Astrocyte of the cerebellum (primary cell): ENCODE data around the gene USP7.
"Not testable (repeated sequence)": the region's sequence is repeated elsewhere in the genome, so short reads cannot be mapped to it uniquely, and the experiment has no call there.

Experiments
- DNase-seq: peaks from one replicate; pipeline ENCODE4 v3.0.0-alpha.2; 2011; ENCODE audit warnings: low read depth
- H3K4me3 ChIP-seq: 2 replicates; pipeline ENCODE4 v1.5.1; 2011; ENCODE audit warnings: mild to moderate bottlenecking, low read depth, low read length, moderate library complexity
- in situ Hi-C: cut with HindIII; loops from 2 replicates; pipeline ENCODE4 v1.10.0; 2017; ENCODE audit warnings: low sequenced_read_pairs
- TF ChIP-seq, protein P1 (sequence below): IDR thresholded peaks from 2 replicates; pipeline ENCODE4 v1.5.1; 2012; ENCODE audit warnings: low read length, low read depth, moderate library complexity, mild to moderate bottlenecking; ENCODE audit errors: missing control alignments

The USP7 gene

DNA sequence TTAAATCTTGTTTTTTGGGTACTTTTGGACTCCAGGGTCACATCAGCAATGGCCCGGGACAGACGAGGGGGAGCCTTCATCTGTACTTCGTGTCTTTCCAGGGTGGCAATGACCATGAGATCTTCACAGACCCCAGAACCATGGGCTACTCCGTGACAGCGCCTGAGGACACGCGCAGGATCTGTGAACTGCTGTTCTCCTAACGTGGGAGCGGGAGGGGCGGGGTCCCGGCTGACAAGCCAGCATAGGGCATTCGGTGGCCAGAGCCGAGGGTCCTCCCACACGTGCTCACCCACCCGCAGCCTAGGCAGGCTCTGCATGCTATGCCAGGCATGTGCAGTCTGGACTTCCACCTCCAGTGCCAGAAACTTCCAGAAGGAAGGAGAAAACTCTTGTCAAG is 116.1 kb downstream of the USP7 start:
- H3K4me3 ChIP-seq: no peak overlapping the region
- DNase-seq: no peak
- TF ChIP-seq, protein P1, sequence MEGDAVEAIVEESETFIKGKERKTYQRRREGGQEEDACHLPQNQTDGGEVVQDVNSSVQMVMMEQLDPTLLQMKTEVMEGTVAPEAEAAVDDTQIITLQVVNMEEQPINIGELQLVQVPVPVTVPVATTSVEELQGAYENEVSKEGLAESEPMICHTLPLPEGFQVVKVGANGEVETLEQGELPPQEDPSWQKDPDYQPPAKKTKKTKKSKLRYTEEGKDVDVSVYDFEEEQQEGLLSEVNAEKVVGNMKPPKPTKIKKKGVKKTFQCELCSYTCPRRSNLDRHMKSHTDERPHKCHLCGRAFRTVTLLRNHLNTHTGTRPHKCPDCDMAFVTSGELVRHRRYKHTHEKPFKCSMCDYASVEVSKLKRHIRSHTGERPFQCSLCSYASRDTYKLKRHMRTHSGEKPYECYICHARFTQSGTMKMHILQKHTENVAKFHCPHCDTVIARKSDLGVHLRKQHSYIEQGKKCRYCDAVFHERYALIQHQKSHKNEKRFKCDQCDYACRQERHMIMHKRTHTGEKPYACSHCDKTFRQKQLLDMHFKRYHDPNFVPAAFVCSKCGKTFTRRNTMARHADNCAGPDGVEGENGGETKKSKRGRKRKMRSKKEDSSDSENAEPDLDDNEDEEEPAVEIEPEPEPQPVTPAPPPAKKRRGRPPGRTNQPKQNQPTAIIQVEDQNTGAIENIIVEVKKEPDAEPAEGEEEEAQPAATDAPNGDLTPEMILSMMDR: no peak
- in situ Hi-C loops: no loop called here

DNA sequence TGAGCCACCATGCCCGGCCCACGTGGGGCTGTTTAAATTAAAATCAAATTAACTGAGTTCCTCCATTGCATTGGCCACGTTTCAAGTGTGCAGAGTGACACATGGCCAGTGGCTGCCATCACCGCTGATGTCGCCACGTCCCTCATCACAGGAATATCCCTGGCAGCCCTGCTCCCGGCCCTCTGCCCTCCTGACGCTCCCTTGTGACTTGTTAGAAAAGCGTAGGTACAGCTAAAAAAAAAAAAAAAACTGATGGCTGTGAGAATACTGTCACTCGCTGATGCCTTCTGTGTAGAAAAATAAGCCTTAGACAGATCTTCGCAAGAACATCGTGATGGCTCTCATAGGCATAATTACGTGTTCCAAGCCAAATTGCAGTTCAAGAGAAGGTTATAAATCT is 116.6 kb downstream of the USP7 start:
- in situ Hi-C loops: no loop called here
- no peak overlapping the region for H3K4me3 ChIP-seq
- TF ChIP-seq, protein P1: no peak
- no peak for DNase-seq

DNA sequence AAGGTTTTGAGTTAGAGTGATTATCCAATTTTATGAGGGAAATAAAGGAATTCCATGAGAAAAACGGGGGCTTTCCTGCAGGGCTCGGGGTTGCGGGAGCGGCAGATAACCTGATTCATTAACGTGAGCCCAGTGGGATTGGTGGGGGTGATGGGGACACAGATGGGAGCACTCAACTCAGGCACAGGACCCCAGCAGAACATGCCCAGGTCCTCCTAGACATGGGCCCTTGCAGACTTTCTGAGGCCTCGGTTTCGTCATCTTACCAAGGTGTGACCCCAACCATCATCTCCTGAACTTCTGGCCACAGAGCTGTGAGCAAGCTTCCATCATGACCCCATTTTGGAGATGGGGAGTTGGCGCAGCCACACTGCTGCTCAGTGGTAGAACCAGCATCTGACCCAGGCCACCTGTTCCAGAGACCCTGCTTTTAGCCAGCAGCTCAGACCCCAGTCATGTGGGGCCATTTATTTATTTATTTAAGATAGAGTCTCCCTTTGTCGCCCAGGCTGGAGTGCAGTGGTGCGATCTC is 117.2 kb downstream of the USP7 start:
- in situ Hi-C loops: no loop called here
- TF ChIP-seq, protein P1: no peak
- no peak overlapping the region for H3K4me3 ChIP-seq
- DNase-seq: no peak

DNA sequence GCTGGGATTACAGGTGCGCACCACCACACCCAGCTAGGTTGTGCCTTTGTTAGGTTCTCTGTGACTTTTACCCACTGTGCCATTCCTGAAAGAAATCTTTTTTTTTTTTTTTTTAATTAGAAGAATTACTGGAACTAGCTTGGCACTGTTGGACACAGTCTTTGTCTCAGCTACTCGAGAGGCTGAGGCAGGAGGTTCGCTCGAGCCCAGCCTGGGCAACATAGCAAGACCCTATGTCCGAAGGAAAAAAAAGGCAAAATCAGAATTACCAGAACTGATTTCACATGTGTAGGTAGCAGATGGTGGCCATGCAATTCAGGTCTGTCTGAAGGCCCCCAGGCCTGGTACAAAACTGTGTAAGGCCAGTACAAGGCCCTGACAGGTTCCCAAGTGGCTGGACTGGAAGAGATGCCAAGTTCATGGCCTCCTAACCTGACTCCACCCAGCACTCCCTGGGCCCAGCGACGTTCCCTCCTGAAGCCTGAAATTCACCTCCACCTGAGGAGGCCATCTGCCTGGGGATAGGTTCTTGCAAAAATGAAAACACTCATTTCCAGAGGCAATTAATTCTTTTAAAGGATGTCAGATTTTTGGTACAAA is 117.9 kb downstream of the USP7 start:
- H3K4me3 ChIP-seq: no peak overlapping the region

GRCh38 chr16:8843296-8843695 is 120.4 kb downstream of the USP7 start:
- in situ Hi-C loops, H3K4me3 ChIP-seq, DNase-seq: not testable (repeated sequence)

More for the DNA sequence above, 117.9 kb downstream of the USP7 start:
- in situ Hi-C loops: no loop called here
- TF ChIP-seq, protein P1: no peak
- no peak for DNase-seq
